A549 (cell line): Measurements from ENCODE around the gene FSTL3. TPM values are rescaled to one million over a fixed set of nuclear protein-coding genes. Genes with fewer than 3 reads are reported as not detected.

Source experiments
- ATAC-seq, 2 experiments: fragments of 200-7000 bp in 1 of 2; fragments of >200 bp in 1 of 2; cut with Nextera tagmentation in 1 of 2; cut with Tn5 transposase in 1 of 2; 3 replicates each; pipeline versions ENCODE4 v1.8.0 to v1.9.1; 2018 to 2020; ENCODE audit warnings: mild to moderate bottlenecking in 1 of 2, moderate library complexity in 1 of 2
- CTCF ChIA-PET: fragments of 300-600 bp; sonication (Branson Sonifier 250); formaldehyde crosslinking; extraction: SDS; loops from one replicate; lab custom pipeline; 2021; ENCODE audit warnings: antibody characterized with exemption, inconsistent platforms; lab: Yijun Ruan, JAX
- POLR2A ChIA-PET: fragments of 350-600 bp; formaldehyde crosslinking; extraction: SDS; loops from one replicate; lab custom pipeline; 2021; ENCODE audit warnings: antibody characterized with exemption, inconsistent platforms; lab: Yijun Ruan, JAX
- DNase-seq, 2 experiments: peaks; one replicate each; pipeline versions ENCODE4 v3.0.0 to v3.0.0-alpha.2; 2011 to 2016; ENCODE audit warnings: low read depth in 1 of 2, low spot score in 1 of 2
- FAIRE-seq: peaks from 2 replicates; lab custom pipeline; 2011; peaks lifted over from hg19 to GRCh38; lab: Jason Lieb, UNC
- H3K27ac ChIP-seq, 2 experiments: fragments of >200 bp; sonication (Bioruptor Twin); formaldehyde crosslinking; 3 replicates each; pipeline ENCODE4 v1.5.1; 2016 to 2017
- H3K4me1 ChIP-seq: fragments of >200 bp; sonication (Bioruptor Twin); formaldehyde crosslinking; 3 replicates; pipeline ENCODE4 v1.6.1; 2016
- H3K4me2 ChIP-seq: fragments of >200 bp; sonication (Bioruptor Twin); formaldehyde crosslinking; 3 replicates; pipeline ENCODE4 v1.6.1; 2016
- H3K4me3 ChIP-seq: fragments of >200 bp; sonication (Bioruptor Twin); formaldehyde crosslinking; 3 replicates; pipeline ENCODE4 v1.5.1; 2016
- H3K9me3 ChIP-seq: fragments of >200 bp; sonication (Bioruptor Twin); formaldehyde crosslinking; 3 replicates; pipeline ENCODE4 v1.6.1; 2016
- BHLHE40 ChIP-seq: IDR thresholded peaks from 2 replicates; pipeline ENCODE4 v1.6.1; 2012; ENCODE audit warnings: low read depth, low read length, inconsistent platforms
- CBX8 ChIP-seq: fragments of 200-600 bp; sonication (generic); IDR thresholded peaks from 2 replicates; pipeline ENCODE4 v1.6.1; 2016
- CHD2 ChIP-seq: fragments of 150-350 bp; IDR thresholded peaks from 2 replicates; pipeline ENCODE4 v1.6.1; 2014; ENCODE audit warnings: low read length; ENCODE audit not compliant: partially characterized antibody
- CHD4 ChIP-seq: fragments of 200-600 bp; sonication (generic); IDR thresholded peaks from 2 replicates; pipeline ENCODE4 v1.6.1; 2016; ENCODE audit warnings: antibody characterized with exemption, mild to moderate bottlenecking, borderline replicate concordance
- CTCF ChIP-seq: fragments of >200 bp; sonication (Bioruptor Twin); formaldehyde crosslinking; IDR thresholded peaks from 3 replicates; pipeline ENCODE4 v1.5.1; 2016
- EHF ChIP-seq: fragments of 250-450 bp; sonication (Bioruptor Pico); IDR thresholded peaks from 2 replicates; pipeline ENCODE4 v1.5.0; 2020; ENCODE audit warnings: mild to moderate bottlenecking
- EP300 ChIP-seq, 2 experiments: fragments of >200 bp; sonication (Bioruptor Twin); formaldehyde crosslinking; IDR thresholded peaks; 2 replicates in 1 of 2; 3 replicates in 1 of 2; pipeline ENCODE4 v1.6.1; 2016 to 2017
- ESRRA ChIP-seq: fragments of 150-350 bp; IDR thresholded peaks from 2 replicates; pipeline ENCODE4 v1.6.1; 2014; ENCODE audit warnings: mild to moderate bottlenecking, low read length, borderline replicate concordance
- FOSB ChIP-seq: fragments of 250-450 bp; sonication (Bioruptor Pico); IDR thresholded peaks from 2 replicates; pipeline ENCODE4 v1.5.0; 2020; ENCODE audit warnings: mild to moderate bottlenecking, moderate library complexity
- HEYL ChIP-seq: fragments of 250-450 bp; sonication (Bioruptor Pico); IDR thresholded peaks from 2 replicates; pipeline ENCODE4 v1.8.0; 2021; ENCODE audit warnings: mild to moderate bottlenecking, moderate library complexity
- HOXA7 ChIP-seq: fragments of 250-450 bp; sonication (Bioruptor Pico); IDR thresholded peaks from 2 replicates; pipeline ENCODE4 v1.5.0; 2020; ENCODE audit warnings: mild to moderate bottlenecking, moderate library complexity
- JUN ChIP-seq, 2 experiments: fragments of >200 bp; sonication (Bioruptor Twin); formaldehyde crosslinking; IDR thresholded peaks; 2 replicates in 1 of 2; 3 replicates in 1 of 2; pipeline ENCODE4 v1.6.1; 2016 to 2017
- KDM5A ChIP-seq: fragments of 200-600 bp; sonication (generic); IDR thresholded peaks from 2 replicates; pipeline ENCODE4 v1.6.1; 2016; ENCODE audit warnings: antibody characterized with exemption, mild to moderate bottlenecking
- MAZ ChIP-seq: fragments of 150-350 bp; IDR thresholded peaks from 2 replicates; pipeline ENCODE4 v1.6.1; 2014; ENCODE audit warnings: antibody characterized with exemption, low read depth, low read length, borderline replicate concordance
- MYC ChIP-seq: IDR thresholded peaks from 2 replicates; pipeline ENCODE4 v1.6.1; 2012; ENCODE audit warnings: mild to moderate bottlenecking, inconsistent platforms, low read length, improper control_type of control experiment, borderline replicate concordance
- NFE2L2 ChIP-seq: fragments of 150-350 bp; conservative IDR thresholded peaks from 2 replicates; pipeline ENCODE4 v1.6.1; 2014; ENCODE audit warnings: low read length
- NPAS2 ChIP-seq: fragments of 250-450 bp; sonication (Bioruptor Pico); IDR thresholded peaks from 2 replicates; pipeline ENCODE4 v1.8.0; 2022; ENCODE audit warnings: mild to moderate bottlenecking, moderate library complexity, borderline replicate concordance
- NR3C1 ChIP-seq: fragments of >200 bp; sonication (Bioruptor Twin); formaldehyde crosslinking; IDR thresholded peaks from 3 replicates; pipeline ENCODE4 v1.6.1; 2017
- POLR2A ChIP-seq: IDR thresholded peaks from 2 replicates; pipeline ENCODE4 v1.6.1; 2012; ENCODE audit warnings: mild to moderate bottlenecking, low read length
- RARB ChIP-seq: fragments of 250-450 bp; sonication (Bioruptor Pico); IDR thresholded peaks from 2 replicates; pipeline ENCODE4 v1.8.0; 2021; ENCODE audit warnings: mild to moderate bottlenecking, moderate library complexity
- RCOR1 ChIP-seq: fragments of 150-350 bp; IDR thresholded peaks from 2 replicates; pipeline ENCODE4 v1.6.1; 2014; ENCODE audit warnings: antibody characterized with exemption, low read length, low read depth
- REST ChIP-seq: fragments of 200-600 bp; sonication (generic); IDR thresholded peaks from 2 replicates; pipeline ENCODE4 v1.6.1; 2016; ENCODE audit warnings: antibody characterized with exemption, mild to moderate bottlenecking, moderate library complexity
- RFX5 ChIP-seq: fragments of 450-650 bp; IDR thresholded peaks from 2 replicates; pipeline ENCODE4 v1.7.1; 2014; ENCODE audit warnings: antibody characterized with exemption, mild to moderate bottlenecking, moderate library complexity
- RNF2 ChIP-seq: fragments of 200-600 bp; sonication (generic); IDR thresholded peaks from 2 replicates; pipeline ENCODE4 v1.6.1; 2016; ENCODE audit warnings: low read depth, mild to moderate bottlenecking, antibody characterized with exemption, moderate library complexity, borderline replicate concordance
- ZFP36 ChIP-seq: fragments of 450-650 bp; IDR thresholded peaks from 2 replicates; pipeline ENCODE4 v1.6.1; 2014; ENCODE audit warnings: borderline replicate concordance; ENCODE audit not compliant: partially characterized antibody
- WGBS: methylation state at CpG from one replicate; pipeline ENCODE4 v1.1.6; 2017; ENCODE audit errors: missing lambda C conversion rate; 5-methylcytosine and 5-hydroxymethylcytosine counted together
- polyA plus RNA-seq, 4 experiments: library from polyadenylated mRNA; depleted of rRNA in 3 of 4; stranded (reverse); fragments of >200 nt; fragmentation: RNase III in 1 of 4; extraction: RNeasy Plus Mini Kit Qiagen cat#74134 plus additional on column Dnase treatment in 1 of 4; gene quantifications; 2 replicates in 3 of 4; 3 replicates in 1 of 4; pipeline ENCODE4 v1.2.3, GENCODE V29; 2011 to 2017
- TF ChIP-seq, protein P1 (sequence below): fragments of >200 bp; sonication (Bioruptor Twin); formaldehyde crosslinking; IDR thresholded peaks from 2 replicates; pipeline ENCODE4 v1.6.1; 2016
- TF ChIP-seq, protein P2 (sequence below): IDR thresholded peaks from 2 replicates; pipeline ENCODE4 v1.6.1; 2012

Gene FSTL3
- polyA plus RNA-seq, 2 of the 4 experiments (the other 2 are of a cell fraction): 58.1 to 131 TPM

DNA sequence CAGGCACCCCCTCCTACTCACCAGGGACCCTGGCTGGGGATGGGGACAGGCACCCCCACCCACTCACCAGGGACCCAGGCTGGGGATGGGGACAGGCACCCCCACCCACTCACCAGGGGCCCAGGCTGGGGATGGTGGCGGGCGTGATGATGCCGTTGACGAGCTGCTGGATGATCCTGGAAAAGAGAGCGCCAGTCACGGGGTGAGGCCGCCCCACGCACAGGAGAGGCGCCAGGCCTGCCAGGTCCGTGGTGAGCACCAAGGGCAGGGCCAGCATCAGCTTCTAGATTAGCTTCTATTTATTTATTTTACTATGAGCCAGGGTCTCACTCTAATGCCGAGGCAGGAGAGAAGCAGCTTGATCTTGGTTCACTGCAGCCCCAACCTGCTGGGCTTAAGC, 26.1 kb upstream of the FSTL3 start:
- POLR2A ChIA-PET: no interaction called here
- H3K4me2 ChIP-seq: no peak overlapping the region
- FAIRE-seq: no peak
- no peak overlapping the region for H3K27ac ChIP-seq
- H3K4me1 ChIP-seq: no peaks in the 10 kb centered on the region
- no peaks in the 10 kb centered on the region for H3K9me3 ChIP-seq
- 90% methylated on average over 7 of the region's 11 CpGs for WGBS
- no peak for DNase-seq
- H3K4me3 ChIP-seq: no peak overlapping the region
- CTCF ChIA-PET: interaction anchor here (1.5 kb wide), 1 partner anchor 65 kb away, joined by 4 read pairs; no protein-coding TSS in a partner anchor
- TF ChIP-seq, protein P1, sequence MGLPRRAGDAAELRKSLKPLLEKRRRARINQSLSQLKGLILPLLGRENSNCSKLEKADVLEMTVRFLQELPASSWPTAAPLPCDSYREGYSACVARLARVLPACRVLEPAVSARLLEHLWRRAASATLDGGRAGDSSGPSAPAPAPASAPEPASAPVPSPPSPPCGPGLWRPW: no peak
- TF ChIP-seq ESRRA (no peak), REST (no peak), NFE2L2 (no peak), FOSB (CRISPR knock-in tag) (no peak), HEYL (CRISPR knock-in tag) (no peak), MAZ (no peak), RCOR1 (no peak), MYC (no peak), BHLHE40 (no peak), CHD2 (no peak), NR3C1 (no peak), NPAS2 (CRISPR knock-in tag) (no peak), HOXA7 (CRISPR knock-in tag) (no peak), POLR2A (no peak)
- no peak for ATAC-seq

DNA sequence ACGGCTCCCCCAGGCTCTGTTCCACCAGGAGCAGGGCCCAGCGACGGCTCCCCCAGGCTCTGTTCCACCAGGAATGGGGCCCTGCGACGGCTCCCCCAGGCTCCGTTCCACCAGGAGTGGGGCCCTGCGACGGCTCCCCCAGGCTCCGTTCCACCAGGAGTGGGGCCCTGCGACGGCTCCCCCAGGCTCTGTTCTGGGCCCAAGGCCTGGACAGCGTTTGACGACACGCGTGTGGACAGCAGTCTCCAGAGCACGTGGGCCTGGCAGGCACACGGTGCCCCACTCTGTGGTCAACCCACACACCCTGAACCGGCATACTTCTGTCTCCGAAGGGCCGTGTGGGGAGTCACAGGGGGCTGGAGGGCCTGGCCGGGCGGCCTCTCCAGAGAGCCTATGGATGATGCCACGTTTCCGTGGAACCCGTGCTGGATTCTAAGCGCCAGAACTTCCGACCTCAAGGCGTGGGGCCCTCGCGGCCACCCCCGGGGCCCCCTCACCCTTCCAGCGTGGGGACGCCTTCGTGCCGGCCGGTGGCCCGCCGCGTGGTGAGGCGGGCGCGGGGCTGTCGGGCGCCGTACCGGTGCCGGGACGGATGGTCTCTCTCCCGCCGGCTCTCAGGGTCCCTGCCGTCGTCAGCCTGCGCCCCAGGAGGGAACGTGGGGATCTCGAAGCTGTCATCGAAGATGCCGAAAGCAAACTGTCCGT, 24.9 kb upstream of the FSTL3 start:
- ATAC-seq (no peak), DNase-seq (no peak), FAIRE-seq (no peak)
- WGBS: 98% methylated on average over 29 of the region's 58 CpGs
- Histone ChIP-seq H3K4me3 (no peak overlapping the region), H3K4me1 (no peaks in the 10 kb centered on the region), H3K27ac (no peak overlapping the region), H3K9me3 (no peaks in the 10 kb centered on the region), H3K4me2 (no peak overlapping the region)
- TF ChIP-seq RARB (CRISPR knock-in tag) (no peak), EP300 (IDR thresholded peaks at IDR 0.05) (no peak), RNF2 (no peak), RFX5 (no peak), JUN (IDR thresholded peaks at IDR 0.05) (no peak), KDM5A (no peak), CBX8 (no peak), CHD4 (no peak), ZFP36 (no peak), NFE2L2 (no peak), EHF (no peak), CTCF (no peak)
- TF ChIP-seq, protein P2, sequence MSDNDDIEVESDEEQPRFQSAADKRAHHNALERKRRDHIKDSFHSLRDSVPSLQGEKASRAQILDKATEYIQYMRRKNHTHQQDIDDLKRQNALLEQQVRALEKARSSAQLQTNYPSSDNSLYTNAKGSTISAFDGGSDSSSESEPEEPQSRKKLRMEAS: no peak
- CTCF ChIA-PET: interaction anchor here (0.6 to 1.5 kb wide), 2 partner anchors 67 to 135 kb away, joined by 4 read pairs; no protein-coding TSS in a partner anchor
- POLR2A ChIA-PET: no interaction called here
